ENCODE results near the gene PLXNA2.

Gene PLXNA2

GRCh38 chr1:208029381-208030287 is 214.6 kb downstream of the PLXNA2 start:
- DNase-seq (ENCODE audit: low read depth in 1 of 2, low spot score in 1 of 2) = no peak

DNA sequence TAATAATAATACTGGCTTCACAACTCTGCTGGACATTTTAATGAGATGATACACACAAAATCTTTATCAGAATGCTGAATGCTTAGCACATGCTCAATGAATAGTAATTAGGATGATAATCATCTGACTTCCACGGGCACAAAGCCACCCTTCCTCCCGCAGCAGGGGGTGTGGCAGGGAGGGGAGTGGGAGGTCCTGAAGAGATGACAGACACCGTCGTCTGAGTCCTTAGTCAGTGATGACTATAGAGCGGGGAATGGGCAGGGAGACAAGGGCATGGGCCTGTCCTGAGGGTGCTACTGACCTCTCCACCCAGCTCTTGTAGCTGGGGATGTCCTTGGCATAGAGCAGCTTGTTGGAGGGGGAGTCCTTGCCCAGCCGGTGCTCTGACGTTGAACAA is 215.7 kb downstream of the PLXNA2 start:
- no peak for DNase-seq (ENCODE audit: low read depth in 1 of 2, low spot score in 1 of 2)

- no peak for DNase-seq (ENCODE audit: low read depth in 1 of 2, low spot score in 1 of 2)
These were observed 216.3 kb downstream of the PLXNA2 start for GRCh38 chr1:208027861-208028260.

- DNase-seq (ENCODE audit: low read depth in 1 of 2, low spot score in 1 of 2) = no peak
These were observed 217.2 kb downstream of the PLXNA2 start for GRCh38 chr1:208026880-208027438.

DNA sequence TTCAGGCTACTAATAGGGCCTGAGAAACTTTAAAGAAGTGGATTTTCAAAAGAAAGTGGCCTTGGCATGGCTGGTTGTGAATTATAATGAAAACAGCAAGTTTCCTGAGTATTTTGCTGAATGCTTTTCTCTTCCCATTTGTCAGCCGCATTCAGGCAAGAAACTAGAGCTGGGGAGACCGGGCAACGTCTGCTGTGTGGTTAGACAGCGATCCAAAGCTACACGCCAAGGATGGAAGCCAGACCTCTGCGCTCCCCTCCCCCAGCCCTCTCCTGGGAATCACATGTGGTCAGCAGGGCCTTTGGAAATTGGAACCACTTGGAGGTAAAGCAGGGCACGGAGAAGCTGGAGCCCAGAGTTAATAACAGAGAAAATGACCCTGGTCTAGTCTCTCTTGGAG is 219.2 kb downstream of the PLXNA2 start:
- DNase-seq (ENCODE audit: low read depth in 1 of 2, low spot score in 1 of 2) = no peak

GRCh38 chr1:208024406-208024805 is 219.8 kb downstream of the PLXNA2 start:
- no peak for DNase-seq (ENCODE audit: low read depth in 1 of 2, low spot score in 1 of 2)

DNA sequence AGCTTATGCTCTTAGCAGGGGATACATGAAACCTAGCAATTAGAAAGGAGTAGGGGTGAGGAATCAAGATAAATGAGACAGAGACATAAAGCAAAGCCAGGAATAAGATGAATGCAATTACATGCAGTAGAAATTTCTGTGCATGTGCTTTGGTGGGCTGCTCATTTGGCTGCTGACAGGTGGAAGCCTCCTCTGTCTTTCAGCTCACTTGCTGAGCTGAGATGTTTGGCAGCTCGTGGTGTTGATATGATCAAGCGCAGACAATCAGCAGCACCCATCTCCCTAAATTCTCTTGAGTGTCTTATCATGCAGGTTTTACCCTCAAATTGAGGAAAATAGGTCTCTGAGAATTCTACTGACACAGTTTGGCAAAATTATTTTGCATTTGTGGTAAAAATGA is 224.9 kb downstream of the PLXNA2 start:
- DNase-seq (ENCODE audit: low read depth in 1 of 2, low spot score in 1 of 2) = no peak

GRCh38 chr1:208015255-208015654 is 228.9 kb downstream of the PLXNA2 start:
- no peak for DNase-seq (ENCODE audit: low read depth in 1 of 2, low spot score in 1 of 2)

GRCh38 chr1:208013210-208013609 is 231.0 kb downstream of the PLXNA2 start:
- DNase-seq (ENCODE audit: low read depth in 1 of 2, low spot score in 1 of 2) = no peak

GRCh38 chr1:208012721-208013120 is 231.5 kb downstream of the PLXNA2 start:
- no peak for DNase-seq (ENCODE audit: low read depth in 1 of 2, low spot score in 1 of 2)

GRCh38 chr1:208010487-208011071 is 233.6 kb downstream of the PLXNA2 start:
- no peak for DNase-seq (ENCODE audit: low read depth in 1 of 2, low spot score in 1 of 2)

DNA sequence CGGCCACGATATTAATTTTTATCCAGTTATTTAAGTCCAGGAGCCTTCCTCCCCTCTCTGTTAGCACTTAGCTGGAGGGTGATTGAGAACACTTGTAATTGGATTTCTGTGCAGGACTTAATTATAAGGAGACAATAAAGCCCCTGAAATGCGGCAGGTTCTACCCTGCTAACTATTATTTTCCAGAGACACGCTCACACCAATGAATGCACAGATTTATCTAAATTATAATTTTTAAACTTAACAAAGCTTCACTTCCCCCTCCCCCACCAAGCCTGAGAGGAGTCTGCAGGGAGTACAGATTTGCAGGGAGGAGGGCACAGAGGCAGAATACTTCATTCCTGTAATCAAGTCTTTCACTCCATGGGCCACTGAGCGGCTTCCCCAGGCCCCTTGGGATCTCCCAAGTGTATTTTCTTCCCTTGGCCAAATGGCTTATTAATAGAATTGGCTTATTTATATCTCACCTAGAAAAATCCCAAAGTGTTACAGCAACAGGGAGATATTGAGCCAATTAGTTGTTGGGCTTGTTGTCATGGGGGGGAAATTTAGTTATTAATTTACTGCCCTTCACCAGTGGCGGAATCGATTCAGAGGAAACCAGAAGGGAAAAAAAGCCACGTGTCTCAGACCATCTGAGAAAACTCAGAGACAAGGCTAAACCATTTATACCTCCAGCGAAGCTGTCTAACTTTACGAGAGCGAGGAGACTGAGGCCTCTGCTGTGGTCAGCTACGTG is 234.3 kb downstream of the PLXNA2 start:
- no peak for DNase-seq (ENCODE audit: low read depth in 1 of 2, low spot score in 1 of 2)

GRCh38 chr1:208009303-208009702 is 234.9 kb downstream of the PLXNA2 start:
- DNase-seq (ENCODE audit: low read depth in 1 of 2, low spot score in 1 of 2) = no peak

- no peak for DNase-seq (ENCODE audit: low read depth in 1 of 2, low spot score in 1 of 2)
These were observed 235.7 kb downstream of the PLXNA2 start for GRCh38 chr1:208008534-208008933.

- DNase-seq (ENCODE audit: low read depth in 1 of 2, low spot score in 1 of 2) = no peak
These were observed 236.2 kb downstream of the PLXNA2 start for GRCh38 chr1:208007938-208008342.

GRCh38 chr1:208007319-208007937 is 236.8 kb downstream of the PLXNA2 start:
- no peak for DNase-seq (ENCODE audit: low read depth in 1 of 2, low spot score in 1 of 2)

GRCh38 chr1:208006258-208006920 is 237.8 kb downstream of the PLXNA2 start:
- DNase-seq (ENCODE audit: low read depth in 1 of 2, low spot score in 1 of 2) = no peak

DNA sequence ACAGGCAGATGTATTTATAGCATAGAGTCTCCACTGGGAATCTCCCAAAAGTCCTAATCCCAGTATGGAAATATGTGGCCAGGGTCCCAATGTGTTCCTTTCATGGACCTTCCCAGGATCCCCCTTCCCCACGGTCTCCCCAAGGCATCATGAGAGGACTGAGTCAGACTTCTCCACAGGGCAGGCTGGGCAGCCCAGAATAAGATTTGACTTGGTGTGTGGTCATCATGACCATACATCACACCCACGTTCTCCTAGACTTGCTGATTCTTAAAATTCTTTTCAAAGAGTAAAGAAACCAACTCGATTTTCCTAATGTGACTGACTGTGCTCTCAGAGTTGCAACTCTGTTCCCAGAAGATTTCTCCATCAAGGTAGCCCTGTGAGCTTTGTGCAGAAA is 239.3 kb downstream of the PLXNA2 start:
- DNase-seq (ENCODE audit: low read depth in 1 of 2, low spot score in 1 of 2) = no peak

GRCh38 chr1:208003241-208003640 is 240.9 kb downstream of the PLXNA2 start:
- no peak for DNase-seq (ENCODE audit: low read depth in 1 of 2, low spot score in 1 of 2)

GRCh38 chr1:208002672-208003071 is 241.5 kb downstream of the PLXNA2 start:
- DNase-seq (ENCODE audit: low read depth in 1 of 2, low spot score in 1 of 2) = no peak

GRCh38 chr1:208002078-208002477 is 242.1 kb downstream of the PLXNA2 start:
- DNase-seq (ENCODE audit: low read depth in 1 of 2, low spot score in 1 of 2) = no peak
